ENCODE results near the gene OR4D11. TPM values are rescaled to one million over a fixed set of nuclear protein-coding genes. Genes with fewer than 3 reads are reported as not detected.

The OR4D11 gene
- total and polyA plus RNA-seq, 5 donors, result not detected

DNA sequence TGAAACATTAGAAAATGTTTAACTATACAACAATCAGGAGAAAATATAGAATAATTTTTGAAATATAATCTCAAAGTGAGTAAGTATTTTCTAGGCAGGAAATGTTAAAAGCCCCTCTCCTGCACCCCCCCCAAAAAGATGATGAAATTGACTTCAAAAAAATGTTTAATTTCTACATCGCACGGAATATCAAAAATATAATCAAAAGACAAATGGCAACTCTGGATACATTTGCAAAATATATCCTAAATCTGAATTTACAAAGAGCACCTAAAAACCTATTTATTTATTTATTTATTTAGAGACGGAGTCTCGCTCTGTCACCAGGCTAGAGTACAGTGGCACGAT is 44.9 kb downstream of the OR4D11 start:
- Histone ChIP-seq H3K27ac (ENCODE audit: low read length) (no peak overlapping the region), H3K4me3 (ENCODE audit: low read length) (no peak overlapping the region), H3K27me3 (ENCODE audit: control insufficient read depth, insufficient read depth) (no peaks in the 10 kb centered on the region), H3K4me1 (ENCODE audit: control insufficient read depth, insufficient read depth, low read length) (no peaks in the 10 kb centered on the region), H3K9me3 (ENCODE audit: control insufficient read depth, low read length) (no peaks in the 10 kb centered on the region)
- intact Hi-C loops (cut with DNase I), result no loop called here
- WGBS, result 96% methylated on average over 5 of the region's 5 CpGs
- DNase-seq, result no peak
- no peak for ATAC-seq

- Histone ChIP-seq H3K9me3 (ENCODE audit: control insufficient read depth, low read length) (no peaks in the 10 kb centered on the region), H3K4me1 (ENCODE audit: control insufficient read depth, insufficient read depth, low read length) (no peaks in the 10 kb centered on the region), H3K4me3 (ENCODE audit: low read length) (peak overlapping the region; percentile 46), H3K27me3 (ENCODE audit: control insufficient read depth, insufficient read depth) (no peaks in the 10 kb centered on the region), H3K27ac (ENCODE audit: low read length) (peak overlapping the region; percentile 5)
- DNase-seq (peak; percentile 82 to 87 (median 86)), ATAC-seq (peak; percentile 84 to 90)
- under 1% methylated on average over 31 of the region's 31 CpGs for WGBS
- intact Hi-C loops (cut with DNase I), result loop anchor here in 2 of 4 donors (10.0 kb wide), 2 partner anchors 64 to 114 kb away; partner anchors contain the start of genes OSBP (in 1 of the 2) and PATL1 (in 1 of the 2)
These were observed 47.0 kb downstream of the OR4D11 start for GRCh38 chr11:59550368-59550841.

DNA sequence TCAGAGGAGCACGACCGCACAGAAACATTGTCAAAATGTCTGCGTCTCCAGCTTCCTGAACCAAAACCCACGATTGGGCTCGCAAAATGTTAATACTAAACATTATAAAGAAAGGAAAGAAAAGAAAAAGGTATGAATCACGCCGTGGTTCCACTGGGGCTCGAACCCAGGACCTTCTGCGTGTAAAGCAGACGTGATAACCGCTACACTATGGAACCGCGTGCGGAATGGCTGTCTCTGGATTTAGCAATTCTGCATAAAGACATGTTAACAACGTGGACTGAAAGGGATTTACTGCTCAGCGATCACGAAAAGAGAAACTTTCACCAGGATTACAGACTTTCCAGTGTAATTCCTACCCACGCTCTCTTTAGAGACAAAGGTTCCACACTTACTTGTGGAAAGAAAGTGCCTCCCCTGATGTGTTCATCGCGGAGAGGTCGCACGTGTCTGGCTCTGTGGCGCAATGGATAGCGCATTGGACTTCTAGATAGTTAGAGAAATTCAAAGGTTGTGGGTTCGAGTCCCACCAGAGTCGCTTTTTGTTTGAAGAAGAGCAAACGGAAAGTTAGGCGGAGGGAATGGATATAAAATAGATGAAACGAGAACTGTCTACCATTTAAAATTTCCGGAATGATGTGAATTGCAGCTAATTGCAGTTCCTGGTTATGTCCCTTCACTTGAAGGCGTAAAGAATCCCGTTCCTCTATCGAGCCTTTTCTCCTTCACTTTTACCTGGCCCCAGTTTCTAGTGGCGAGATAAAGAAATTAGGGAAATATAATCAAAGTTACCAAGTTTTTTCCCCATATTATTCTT is 47.7 kb downstream of the OR4D11 start:
- peak overlapping the region; percentile 5 for H3K27ac ChIP-seq (ENCODE audit: low read length)
- intact Hi-C loops (cut with DNase I), result loop anchor here in 2 of 4 donors (10.0 kb wide), 2 partner anchors 64 to 114 kb away; partner anchors contain the start of genes OSBP (in 1 of the 2) and PATL1 (in 1 of the 2)
- peak overlapping the region; percentile 46 for H3K4me3 ChIP-seq (ENCODE audit: low read length)
- no peaks in the 10 kb centered on the region for H3K27me3 ChIP-seq (ENCODE audit: control insufficient read depth, insufficient read depth)
- ATAC-seq (peak; percentile 78 to 82), DNase-seq (peak; percentile 81 to 86 (median 84))
- H3K4me1 ChIP-seq (ENCODE audit: control insufficient read depth, insufficient read depth, low read length), result no peaks in the 10 kb centered on the region
- no peaks in the 10 kb centered on the region for H3K9me3 ChIP-seq (ENCODE audit: control insufficient read depth, low read length)
- WGBS, result under 1% methylated on average over 34 of the region's 34 CpGs

DNA sequence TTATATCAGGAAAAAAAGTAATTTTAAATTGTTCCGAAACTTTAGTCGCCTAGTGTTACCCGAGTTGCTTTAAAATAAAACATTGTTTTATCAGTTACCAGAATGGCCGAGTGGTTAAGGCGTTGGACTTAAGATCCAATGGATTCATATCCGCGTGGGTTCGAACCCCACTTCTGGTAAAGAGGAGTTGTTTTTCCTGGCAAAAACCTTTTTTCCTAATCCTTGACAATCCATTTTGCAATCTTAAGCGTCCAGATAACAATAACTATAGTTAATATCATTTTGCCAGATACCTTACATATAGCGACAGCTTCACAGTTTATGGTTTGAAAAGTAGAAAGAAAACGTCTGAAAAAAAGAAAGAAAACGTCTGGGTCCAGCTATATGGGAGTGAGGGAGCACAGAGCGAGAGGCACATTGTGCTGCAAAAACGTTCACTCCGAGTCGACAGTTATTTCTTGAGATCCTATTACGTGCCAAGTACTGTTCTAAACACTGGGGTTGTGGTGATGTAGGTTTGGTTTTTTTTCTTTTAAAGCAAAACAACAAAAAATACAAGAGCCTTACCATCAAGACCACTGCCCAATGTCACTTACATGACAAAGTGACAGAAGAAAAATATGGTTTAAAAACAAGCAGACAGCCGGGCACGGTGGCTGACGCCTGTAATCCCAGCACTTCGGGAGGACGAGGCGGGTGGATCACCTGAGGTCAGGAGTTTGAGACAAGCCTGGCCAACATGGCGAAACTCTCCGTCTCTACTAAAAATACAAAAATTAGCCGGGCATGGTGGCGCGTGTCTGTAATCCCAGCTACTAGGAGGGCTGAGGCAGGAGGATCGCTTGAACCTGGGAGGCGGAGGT is 48.5 kb downstream of the OR4D11 start:
- no peaks in the 10 kb centered on the region for H3K9me3 ChIP-seq (ENCODE audit: control insufficient read depth, low read length)
- peak overlapping the region; percentile 46 for H3K4me3 ChIP-seq (ENCODE audit: low read length)
- intact Hi-C loops (cut with DNase I), result loop anchor here in 2 of 4 donors (10.0 kb wide), 2 partner anchors 63 to 113 kb away; partner anchors contain the start of genes OSBP (in 1 of the 2) and PATL1 (in 1 of the 2)
- peak; percentile 34 to 43 for ATAC-seq
- no peak overlapping the region for H3K27ac ChIP-seq (ENCODE audit: low read length)
- peak in 2 of 3 donors; percentile 57 to 61 for DNase-seq
- H3K4me1 ChIP-seq (ENCODE audit: control insufficient read depth, insufficient read depth, low read length), result peaks cover 1% of the 10 kb centered on the region
- H3K27me3 ChIP-seq (ENCODE audit: control insufficient read depth, insufficient read depth), result no peaks in the 10 kb centered on the region
- WGBS, result 26% methylated on average over 30 of the region's 30 CpGs

GRCh38 chr11:59552844-59553243 is 49.5 kb downstream of the OR4D11 start:
- no peak overlapping the region for H3K27ac ChIP-seq (ENCODE audit: low read length)
- intact Hi-C loops (cut with DNase I), result loop anchor here in 2 of 4 donors (10.0 kb wide), 2 partner anchors 62 to 112 kb away; partner anchors contain the start of genes OSBP (in 1 of the 2) and PATL1 (in 1 of the 2)
- H3K4me3 ChIP-seq (ENCODE audit: low read length), result no peak overlapping the region
- 61% methylated on average over 2 of the region's 2 CpGs for WGBS
- no peaks in the 10 kb centered on the region for H3K27me3 ChIP-seq (ENCODE audit: control insufficient read depth, insufficient read depth)
- ATAC-seq (no peak), DNase-seq (no peak)
- H3K9me3 ChIP-seq (ENCODE audit: control insufficient read depth, low read length), result no peaks in the 10 kb centered on the region
- peaks cover 2% of the 10 kb centered on the region for H3K4me1 ChIP-seq (ENCODE audit: control insufficient read depth, insufficient read depth, low read length)

DNA sequence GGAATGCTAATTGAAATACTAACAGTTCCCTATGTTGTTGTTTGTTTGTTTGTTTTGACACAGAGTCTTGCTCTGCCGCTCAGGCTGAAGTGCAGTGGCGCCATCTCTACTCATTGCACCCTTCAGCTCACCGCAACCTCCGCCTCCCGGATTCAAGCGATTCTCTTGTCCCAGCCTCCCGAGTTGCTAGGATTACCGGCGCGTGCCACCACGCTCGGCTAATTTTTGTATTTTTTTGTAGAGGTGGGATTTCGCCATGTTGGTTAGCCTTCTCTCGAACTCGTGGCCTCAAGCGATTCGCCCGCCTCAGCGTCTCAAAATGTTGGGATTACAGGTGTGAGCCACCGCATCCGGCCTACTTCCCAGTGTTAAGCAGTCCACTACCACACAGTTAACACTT is 49.9 kb downstream of the OR4D11 start:
- no peaks in the 10 kb centered on the region for H3K9me3 ChIP-seq (ENCODE audit: control insufficient read depth, low read length)
- H3K4me1 ChIP-seq (ENCODE audit: control insufficient read depth, insufficient read depth, low read length), result peaks cover 2% of the 10 kb centered on the region
- no peaks in the 10 kb centered on the region for H3K27me3 ChIP-seq (ENCODE audit: control insufficient read depth, insufficient read depth)
- H3K27ac ChIP-seq (ENCODE audit: low read length), result no peak overlapping the region
- H3K4me3 ChIP-seq (ENCODE audit: low read length), result no peak overlapping the region
- intact Hi-C loops (cut with DNase I), result loop anchor here in 2 of 4 donors (10.0 kb wide), 2 partner anchors 61 to 111 kb away; partner anchors contain the start of genes OSBP (in 1 of the 2) and PATL1 (in 1 of the 2)
- DNase-seq (peak in 1 of 3 donors; percentile 46), ATAC-seq (no peak)
- 97% methylated on average over 21 of the region's 21 CpGs for WGBS

Other genes with a start within 250 kb of the OR4D11 start
- not detected for gene OR5AN1, start 144.7 kb upstream of the OR4D11 start, total RNA-seq
- gene OR5AN1, start 144.7 kb upstream of the OR4D11 start, polyA plus RNA-seq, result not detected
- not detected for gene OR5A2, start 77.2 kb upstream of the OR4D11 start, total RNA-seq
- not detected for gene OR5A2, start 77.2 kb upstream of the OR4D11 start, polyA plus RNA-seq
- gene OR5A1, start 67.1 kb upstream of the OR4D11 start, total RNA-seq, result not detected
- gene OR5A1, start 67.1 kb upstream of the OR4D11 start, polyA plus RNA-seq, result not detected
- not detected for gene OR4D6, start 46.6 kb upstream of the OR4D11 start, total RNA-seq
- not detected for gene OR4D6, start 46.6 kb upstream of the OR4D11 start, polyA plus RNA-seq
- not detected for gene OR4D10, start 30.3 kb upstream of the OR4D11 start, total RNA-seq
- gene OR4D10, start 30.3 kb upstream of the OR4D11 start, polyA plus RNA-seq, result not detected
- gene OR4D9, start 8.0 kb downstream of the OR4D11 start, total RNA-seq, result not detected
- not detected for gene OR4D9, start 8.0 kb downstream of the OR4D11 start, polyA plus RNA-seq
- 10 to 100 TPM; 33.9 to 40.6 (median 36.3) TPM for gene OSBP, start 112.2 kb downstream of the OR4D11 start, total RNA-seq
- 16.2 TPM for gene OSBP, start 112.2 kb downstream of the OR4D11 start, polyA plus RNA-seq
- gene PATL1, start 165.5 kb downstream of the OR4D11 start, total RNA-seq, result 10 to 100 TPM; 20.2 to 30.2 (median 23.7) TPM
- gene PATL1, start 165.5 kb downstream of the OR4D11 start, polyA plus RNA-seq, result 11.7 TPM
- gene OR10V1, start 210.3 kb downstream of the OR4D11 start, total RNA-seq, result not detected
- not detected for gene OR10V1, start 210.3 kb downstream of the OR4D11 start, polyA plus RNA-seq